CD4-positive, alpha-beta T cell treated with Interleukin-21 for 1 hour (primary cell): ENCODE measurements around the gene USP43.
"Not testable (repeated sequence)": the region's sequence is repeated elsewhere in the genome, so short reads cannot be mapped to it uniquely, and the experiment has no call there.

Experiments
- DNase-seq: peaks from one replicate; pipeline ENCODE4 v3.0.0-alpha.2; 2020

The USP43 gene, protein sequence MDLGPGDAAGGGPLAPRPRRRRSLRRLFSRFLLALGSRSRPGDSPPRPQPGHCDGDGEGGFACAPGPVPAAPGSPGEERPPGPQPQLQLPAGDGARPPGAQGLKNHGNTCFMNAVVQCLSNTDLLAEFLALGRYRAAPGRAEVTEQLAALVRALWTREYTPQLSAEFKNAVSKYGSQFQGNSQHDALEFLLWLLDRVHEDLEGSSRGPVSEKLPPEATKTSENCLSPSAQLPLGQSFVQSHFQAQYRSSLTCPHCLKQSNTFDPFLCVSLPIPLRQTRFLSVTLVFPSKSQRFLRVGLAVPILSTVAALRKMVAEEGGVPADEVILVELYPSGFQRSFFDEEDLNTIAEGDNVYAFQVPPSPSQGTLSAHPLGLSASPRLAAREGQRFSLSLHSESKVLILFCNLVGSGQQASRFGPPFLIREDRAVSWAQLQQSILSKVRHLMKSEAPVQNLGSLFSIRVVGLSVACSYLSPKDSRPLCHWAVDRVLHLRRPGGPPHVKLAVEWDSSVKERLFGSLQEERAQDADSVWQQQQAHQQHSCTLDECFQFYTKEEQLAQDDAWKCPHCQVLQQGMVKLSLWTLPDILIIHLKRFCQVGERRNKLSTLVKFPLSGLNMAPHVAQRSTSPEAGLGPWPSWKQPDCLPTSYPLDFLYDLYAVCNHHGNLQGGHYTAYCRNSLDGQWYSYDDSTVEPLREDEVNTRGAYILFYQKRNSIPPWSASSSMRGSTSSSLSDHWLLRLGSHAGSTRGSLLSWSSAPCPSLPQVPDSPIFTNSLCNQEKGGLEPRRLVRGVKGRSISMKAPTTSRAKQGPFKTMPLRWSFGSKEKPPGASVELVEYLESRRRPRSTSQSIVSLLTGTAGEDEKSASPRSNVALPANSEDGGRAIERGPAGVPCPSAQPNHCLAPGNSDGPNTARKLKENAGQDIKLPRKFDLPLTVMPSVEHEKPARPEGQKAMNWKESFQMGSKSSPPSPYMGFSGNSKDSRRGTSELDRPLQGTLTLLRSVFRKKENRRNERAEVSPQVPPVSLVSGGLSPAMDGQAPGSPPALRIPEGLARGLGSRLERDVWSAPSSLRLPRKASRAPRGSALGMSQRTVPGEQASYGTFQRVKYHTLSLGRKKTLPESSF

DNA sequence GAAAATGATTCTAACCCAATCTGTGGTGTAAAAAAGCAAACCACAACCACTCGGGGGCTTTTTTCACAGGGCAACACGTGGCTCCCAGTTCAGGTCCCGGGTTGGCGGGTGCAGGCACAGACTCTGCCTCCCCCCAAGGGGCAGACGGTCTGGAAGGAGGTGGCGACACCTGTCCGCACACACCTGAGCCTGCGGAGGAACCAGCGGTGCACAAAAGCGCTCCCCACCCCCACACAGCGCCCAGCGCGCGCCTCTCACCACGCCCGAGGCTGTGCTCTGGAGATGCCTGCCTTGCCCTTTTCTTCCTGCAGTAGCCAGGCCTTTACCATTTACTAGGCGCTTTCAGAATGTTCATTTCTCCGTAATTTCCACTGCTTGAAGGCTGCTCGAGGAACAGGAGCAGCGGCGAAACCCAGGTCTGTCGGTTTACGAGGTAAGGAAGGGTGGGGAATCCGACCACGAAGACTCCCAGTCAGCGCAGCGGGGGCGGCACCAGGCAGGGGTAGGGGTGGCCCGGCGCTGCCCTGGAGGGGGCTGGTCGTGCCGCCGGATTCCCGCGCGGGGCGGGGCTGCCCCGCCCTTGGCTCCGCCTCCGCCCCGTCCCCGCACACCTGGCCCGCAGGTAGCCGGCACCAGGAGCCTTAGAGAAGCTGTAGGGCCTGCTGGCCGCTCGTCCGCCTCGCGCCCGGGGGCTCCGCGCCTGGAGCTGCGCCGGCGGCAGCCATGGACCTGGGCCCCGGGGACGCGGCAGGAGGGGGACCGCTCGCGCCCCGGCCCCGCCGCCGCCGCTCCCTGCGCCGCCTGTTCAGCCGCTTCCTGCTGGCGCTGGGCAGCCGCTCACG, at the start of gene USP43:
Gene USP43 (plus strand): TSS at position 608 of the 842 bp plus-strand sequence. CDS start 116 bp downstream, at position 724.
- DNase-seq: no peak

DNA sequence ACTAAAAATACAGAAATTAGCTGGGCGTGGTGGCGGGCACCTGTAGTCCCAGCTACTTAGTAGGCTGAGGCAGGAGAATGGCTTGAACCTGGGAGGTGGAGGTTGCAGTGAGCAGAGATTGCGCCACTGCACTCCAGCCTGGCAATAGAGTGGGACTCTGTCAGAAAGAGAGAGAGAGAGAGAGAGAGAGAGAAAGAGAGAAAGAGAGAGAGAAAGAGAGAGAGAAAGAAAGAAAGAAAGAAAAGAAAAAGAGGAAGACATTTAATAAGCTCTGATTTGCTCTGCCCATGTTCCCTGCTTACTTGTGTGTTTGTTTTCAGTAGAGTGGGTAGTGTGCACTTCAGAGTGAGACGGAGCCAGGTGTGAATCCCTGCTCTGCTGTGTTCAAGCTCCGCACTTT, 47.7 kb upstream of the USP43 start:
- not testable (repeated sequence) for DNase-seq

DNA sequence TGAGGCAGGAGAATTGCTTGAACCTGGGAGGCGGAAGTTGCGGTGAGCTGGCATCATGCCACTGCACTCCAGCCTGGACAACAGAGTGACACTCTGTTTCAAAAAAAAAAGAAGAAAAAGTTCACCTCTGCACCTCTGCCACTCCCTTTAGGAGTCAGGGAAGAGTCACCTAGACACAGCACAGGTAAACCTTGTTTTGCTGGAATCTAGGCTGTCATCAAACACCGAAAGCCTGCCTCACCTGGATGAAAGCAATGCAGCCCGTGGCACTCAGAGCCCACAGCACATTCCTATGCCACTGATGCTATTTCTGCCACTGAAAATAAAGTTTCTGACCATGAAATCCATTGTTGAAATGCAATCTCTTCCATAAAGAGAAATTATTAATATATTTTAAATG, 46.7 kb upstream of the USP43 start:
- no peak for DNase-seq

DNA sequence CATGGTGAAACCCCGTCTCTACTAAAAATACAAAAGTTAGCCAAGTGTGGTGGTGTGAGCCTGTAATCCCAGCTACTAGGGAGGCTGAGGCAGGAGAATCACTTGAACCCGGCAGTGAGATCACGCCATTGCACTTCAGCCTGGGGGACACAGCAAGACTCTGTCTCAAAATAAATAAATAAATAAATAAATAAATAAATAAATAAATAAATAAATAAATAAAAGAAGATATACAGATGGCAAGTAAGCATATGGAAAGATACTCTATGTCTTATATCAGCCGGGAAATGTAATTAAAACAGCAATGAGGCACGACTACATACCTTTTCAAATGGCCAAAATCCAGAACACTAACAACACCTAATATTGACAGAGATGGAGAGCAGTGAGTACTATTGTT, 40.7 kb upstream of the USP43 start:
- not testable (repeated sequence) for DNase-seq

DNA sequence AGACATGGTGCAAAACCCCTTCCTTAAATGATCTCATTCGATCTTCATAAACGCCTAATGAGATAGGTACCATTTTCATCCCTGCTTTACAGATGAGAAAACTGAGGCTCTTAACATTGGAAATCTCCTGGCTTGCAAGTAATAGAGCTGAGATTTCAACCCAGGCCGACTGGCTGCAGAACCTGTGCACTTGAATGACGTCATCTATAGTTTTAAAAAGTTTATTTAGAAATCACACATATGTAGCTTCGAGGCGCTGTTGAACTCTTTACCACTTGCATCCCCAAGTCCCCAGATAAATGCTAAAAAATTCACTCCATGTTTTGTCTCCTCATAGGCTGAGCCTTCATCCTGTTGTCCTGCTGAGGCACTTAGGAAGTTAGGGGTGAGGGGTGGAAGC, 38.9 kb upstream of the USP43 start:
- no peak for DNase-seq

DNA sequence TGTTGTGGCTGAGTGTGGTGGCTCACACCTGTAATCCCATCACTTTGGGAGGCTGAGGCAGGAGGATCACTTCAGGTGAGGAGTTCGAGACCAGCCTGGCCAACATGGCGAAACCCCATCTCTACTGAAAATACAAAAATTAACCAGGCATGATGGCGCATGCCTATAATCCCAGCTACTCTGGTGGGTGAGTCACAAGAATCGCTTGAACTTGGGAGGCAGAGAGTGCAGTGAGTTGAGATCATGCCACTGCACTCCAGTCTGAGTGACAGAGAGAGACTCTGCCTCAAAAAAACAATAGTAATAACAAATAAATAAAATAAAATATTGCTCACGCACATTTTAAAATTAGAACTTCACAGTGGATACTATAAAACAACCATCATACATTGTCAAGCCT, 38.3 kb upstream of the USP43 start:
- DNase-seq: not testable (repeated sequence)

DNA sequence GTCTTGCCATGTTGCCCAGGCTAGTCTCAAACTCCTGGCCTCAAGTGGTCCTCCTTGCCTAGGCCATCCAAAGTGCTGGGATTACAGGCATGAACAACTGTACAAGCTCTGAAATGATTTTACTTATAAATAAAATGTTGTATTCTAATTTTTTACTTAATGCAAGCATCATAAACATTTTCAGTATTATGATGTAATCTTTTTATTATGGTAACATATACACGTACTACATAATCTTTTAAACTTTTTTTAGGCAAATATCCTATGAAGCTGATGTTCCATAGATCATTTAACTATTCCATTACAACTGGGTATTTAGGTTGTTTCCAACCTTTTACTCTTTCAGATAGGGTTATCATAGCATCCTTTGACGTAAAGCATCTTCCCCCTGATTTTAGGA, 33.8 kb upstream of the USP43 start:
- no peak for DNase-seq

DNA sequence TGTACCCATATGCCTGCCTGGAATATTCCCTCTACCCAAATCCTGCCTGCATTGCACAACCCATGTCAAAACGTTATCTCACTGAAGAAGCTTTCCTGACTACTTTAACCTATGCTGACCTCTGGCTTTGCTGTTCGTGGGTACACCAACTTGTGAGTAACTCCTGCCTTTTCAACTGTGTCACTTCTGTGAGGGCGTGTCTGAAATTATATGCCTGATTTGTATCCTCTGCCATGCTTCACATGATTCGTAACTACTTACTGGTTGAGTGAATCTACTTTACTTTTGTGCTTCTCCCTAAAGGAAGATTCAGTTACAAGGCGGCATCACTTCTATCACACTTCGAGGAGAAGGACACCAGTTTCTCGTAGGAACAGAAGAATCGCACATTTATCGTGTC, 33.3 kb upstream of the USP43 start:
- no peak for DNase-seq

DNA sequence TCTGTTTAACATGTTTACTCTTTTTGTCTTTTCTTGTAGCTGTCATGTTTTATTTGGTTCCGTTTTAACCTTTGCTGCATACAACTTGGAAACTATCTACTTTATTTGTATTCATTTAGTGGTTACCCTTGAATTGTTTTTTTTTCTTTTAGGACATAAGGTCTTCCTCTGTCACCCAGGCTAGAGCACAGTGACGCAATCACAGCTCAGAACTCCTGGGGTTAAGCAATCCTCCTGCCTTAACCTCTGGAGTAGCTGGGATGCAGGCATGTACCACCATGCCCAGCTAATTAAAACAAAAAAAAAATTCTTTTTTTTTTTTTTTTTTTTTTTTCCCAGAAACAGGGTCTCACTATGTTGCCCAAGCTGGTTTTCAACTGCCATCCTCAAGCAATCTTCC, 29.8 kb upstream of the USP43 start:
- DNase-seq: no peak

DNA sequence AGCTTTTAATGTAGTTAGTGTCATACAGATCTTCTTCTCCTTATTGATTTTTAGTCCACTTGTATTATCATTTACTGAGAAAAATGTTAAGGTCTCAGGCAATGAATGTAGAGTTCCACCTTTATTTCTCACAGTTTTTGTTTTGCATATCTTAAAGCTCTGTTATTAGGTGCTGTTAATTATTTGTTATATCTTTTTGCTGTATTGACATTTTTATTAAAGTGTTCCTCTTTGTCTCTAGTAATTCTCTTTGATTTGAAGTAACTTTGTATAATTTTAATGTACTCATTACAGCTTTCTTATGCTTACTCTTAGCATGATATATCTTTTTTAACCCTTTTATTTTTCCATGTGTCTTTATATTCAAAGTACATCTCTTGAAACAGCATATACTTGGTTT, 22.4 kb upstream of the USP43 start:
- no peak for DNase-seq

DNA sequence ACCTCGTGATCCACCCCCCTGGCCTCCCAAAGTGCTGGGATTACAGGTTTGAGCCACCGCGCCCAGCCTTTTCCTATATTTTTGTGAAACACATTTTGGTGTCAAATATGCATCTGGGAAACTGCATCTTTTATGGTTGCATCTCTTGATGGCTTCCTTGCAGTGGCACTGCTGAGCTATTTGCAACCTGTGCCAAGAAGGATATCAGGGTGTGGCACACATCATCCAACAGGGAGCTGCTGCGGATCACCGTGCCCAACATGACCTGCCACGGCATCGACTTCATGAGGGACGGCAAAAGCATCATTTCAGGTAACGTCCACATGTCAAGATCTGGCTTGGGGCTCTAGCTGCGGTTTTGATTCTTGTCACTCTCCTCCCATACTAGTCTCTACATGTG, 16.8 kb upstream of the USP43 start:
- no peak for DNase-seq

DNA sequence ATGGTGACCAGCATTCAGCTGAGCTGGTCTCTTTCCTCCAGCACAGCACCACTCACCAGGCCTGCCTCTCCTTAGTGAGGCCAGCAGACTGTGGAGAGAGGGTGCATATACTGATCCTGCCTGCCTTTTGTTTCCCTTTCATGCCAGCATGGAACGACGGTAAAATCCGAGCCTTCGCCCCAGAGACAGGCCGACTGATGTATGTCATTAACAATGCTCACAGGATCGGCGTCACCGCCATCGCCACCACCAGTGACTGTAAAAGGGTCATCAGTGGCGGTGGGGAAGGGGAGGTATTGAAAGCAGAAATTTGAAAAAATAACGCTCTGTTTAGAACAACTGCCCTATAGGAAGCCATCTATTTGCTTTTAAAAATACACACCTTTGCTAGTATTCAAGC, 12.6 kb upstream of the USP43 start:
- DNase-seq: no peak

DNA sequence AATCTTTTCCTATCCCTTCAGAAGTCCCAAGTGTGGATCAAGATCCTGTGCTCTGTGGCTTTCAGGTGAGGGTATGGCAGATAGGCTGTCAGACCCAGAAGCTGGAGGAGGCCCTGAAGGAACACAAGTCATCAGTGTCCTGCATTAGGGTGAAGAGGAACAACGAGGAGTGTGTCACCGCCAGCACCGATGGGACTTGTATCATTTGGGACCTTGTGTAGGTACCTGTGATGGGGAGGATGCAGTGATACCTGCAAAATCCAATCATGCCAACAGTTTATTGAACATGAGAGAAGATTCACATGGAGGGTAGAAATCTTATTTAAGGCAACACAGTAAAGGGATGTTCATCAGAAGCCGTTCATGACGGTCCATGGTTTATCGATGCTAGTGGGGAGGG, 10.0 kb upstream of the USP43 start:
- DNase-seq: no peak

DNA sequence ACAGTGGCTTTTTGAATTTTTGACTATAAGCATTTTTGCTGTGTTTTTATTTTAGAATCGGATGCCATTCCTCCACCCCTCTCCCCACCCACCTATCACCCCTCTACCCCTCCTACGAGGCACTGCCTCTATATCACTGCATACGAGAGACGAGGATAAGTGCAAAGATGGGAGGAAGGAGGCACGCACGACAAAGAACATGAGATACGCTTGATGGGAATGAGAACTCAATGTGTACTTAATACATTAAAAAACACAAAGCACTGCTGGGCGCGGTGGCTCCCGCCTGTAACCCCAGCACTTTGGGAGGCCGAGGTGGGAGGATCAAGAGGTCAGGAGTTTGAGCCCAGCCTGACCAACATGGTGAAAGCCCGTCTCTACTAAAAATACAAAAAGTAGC, 8.8 kb upstream of the USP43 start:
- DNase-seq: no peak

DNA sequence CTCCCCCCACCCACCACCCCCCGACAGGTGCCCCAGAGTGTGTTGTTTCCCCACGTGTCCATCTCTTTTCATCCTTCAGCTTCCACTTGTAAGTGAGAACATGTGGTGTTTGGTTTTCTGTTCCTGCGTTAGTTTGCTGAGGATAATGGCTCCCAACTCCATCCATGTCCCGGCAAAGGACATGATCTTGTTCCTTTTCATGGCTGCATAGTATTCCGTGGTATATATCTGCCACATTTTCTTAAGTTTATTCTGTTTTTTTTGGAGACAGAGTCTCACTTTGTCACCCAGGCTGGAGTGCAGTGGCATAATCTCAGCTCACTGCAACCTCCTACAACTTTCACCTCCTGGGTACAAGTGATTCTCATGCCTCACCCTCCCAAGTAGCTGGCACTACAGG, 4.9 kb upstream of the USP43 start:
- DNase-seq: not testable (repeated sequence)

DNA sequence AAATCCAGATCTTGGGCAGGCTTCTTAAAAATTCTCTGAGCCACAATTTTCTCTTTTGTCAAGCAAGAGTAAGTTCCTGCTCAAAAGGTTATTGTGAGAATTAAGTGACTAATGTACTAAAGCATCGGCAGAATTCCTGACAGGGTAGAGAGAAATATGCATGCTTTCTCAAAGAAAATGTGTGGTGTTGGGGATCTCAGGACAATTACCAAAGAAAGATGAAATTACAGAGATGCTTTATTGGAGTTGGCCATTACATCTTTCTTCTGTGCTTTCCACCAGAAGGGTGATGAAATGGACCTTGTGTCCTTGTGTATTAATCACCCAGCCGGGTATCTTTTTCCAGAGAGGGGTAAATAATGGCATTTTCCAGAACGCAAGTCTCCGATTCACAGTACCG, 1.7 kb upstream of the USP43 start:
- DNase-seq: no peak

DNA sequence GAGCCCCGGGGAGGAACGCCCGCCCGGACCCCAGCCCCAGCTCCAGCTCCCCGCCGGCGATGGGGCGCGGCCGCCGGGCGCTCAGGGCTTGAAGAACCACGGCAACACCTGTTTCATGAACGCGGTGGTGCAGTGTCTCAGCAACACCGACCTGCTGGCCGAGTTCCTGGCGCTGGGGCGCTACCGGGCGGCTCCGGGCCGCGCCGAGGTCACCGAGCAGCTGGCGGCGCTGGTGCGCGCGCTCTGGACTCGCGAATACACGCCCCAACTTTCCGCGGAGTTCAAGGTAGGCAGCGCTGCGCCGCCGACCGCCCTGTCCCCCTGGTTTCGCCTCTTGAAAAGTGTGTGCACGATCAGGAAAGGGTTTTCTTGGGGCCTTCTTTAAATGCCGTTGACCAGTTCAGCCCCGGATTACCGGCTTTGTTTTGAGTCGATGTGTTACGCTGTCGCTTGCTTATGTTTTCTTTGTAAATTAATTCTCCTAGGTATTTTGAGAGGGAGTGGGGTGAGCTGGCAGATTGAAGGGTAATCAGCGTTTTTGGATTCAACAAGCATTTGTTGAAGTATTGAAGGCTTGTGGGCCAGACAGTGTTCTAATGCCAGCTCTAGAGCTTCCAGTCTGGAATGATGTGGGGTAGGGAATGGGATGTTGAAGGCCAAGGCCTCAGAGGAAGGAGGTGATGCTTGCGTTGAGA, 681 bp downstream of the USP43 start:
- DNase-seq: no peak

DNA sequence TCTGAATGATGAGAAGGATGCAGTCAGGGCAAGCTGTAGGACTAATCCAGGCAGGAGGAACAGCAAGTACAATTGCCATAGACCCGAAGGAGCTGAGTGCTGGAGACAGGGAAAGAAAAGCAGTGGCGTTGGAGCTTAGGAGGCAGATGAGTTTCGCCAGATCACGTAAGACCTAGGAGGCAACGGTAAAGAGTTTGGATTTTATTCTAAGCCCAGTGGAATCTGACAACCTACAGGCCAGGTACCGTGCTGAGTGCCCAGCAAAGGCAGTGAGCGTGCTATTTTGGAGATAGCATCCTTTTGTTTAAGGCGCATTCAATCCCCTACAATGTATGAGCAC, 1.2 kb downstream of the USP43 start:
- DNase-seq: no peak

DNA sequence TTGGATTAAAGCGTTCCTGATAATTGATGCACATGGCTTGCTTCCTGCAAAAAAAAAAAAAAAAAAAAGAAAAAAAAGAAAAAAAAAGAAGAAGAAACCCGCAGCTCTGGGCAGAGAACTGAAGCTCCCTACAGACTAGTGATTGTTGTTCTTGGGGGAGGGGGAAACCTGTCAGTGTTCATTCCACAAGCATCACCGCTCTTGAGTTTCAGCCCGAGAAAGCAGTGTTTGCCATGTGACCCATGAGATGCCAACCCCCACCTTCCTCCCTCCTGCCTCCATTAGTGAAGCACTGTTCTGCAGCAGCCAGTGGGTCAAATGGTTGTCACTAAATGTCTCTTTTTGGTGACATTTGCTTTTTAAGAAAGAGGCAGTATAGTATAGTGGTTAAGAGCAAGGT, 1.7 kb downstream of the USP43 start:
- DNase-seq: no peak

DNA sequence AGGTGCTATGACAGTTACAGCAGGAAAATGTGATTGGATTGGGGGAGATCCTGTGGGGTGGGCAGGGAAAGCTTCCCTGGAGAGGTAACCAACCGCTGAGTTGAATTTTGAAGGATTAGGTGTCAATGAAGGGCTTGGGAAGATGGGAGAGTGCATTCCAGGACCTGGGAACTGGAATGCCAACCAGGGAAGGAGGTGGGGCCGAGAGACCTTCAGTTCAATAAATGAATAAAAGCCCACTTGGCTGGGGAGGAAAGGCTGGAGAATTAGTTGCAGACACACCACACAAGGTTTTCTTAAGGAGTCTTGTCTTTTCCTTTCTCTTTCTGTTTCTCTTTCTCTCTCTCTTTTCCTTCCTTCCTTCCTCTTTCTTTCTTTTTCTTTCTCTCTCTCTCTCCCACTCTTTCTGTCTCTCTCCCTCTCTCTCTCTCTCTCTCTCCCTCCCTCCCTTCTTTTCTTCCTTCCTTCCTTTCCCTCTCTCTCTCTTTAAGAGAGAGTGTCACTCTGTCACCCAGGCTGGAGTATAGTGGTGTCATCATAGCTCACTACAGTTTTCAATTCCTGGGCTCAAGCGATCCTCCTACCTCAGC, 3.3 kb downstream of the USP43 start:
- DNase-seq: no peak

DNA sequence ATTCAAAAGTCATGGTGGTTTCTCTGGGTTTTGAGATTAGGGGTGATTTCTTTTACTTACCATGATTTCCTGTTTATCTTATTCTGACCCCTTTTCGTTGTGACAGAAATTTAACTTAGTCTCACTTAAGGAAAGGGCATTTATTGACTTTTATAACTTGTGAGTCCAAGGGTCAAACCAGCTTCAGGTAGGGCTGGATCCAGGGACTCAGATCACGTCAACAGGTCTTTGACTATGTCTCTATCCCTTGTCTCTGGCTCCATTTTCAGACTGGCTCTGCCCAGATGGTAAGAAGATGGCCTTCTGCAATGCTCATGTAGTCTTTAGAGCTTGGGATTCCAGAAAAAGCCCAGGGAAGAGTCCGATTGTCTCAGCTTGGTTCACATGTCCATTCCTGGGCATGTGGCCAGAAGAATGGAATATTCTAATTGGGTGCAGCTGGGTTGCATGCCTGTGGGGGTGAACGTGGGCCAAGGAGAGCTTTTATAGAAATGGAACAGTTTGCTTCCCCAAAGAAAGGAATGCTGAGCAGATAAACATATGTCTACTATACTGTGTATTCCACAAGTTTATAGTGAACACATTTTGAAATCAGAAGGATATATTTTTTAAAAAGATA, 13.4 kb downstream of the USP43 start:
- DNase-seq: no peak
